ENCODE measurements around the gene VWA8. TPM values are rescaled to one million over a fixed set of nuclear protein-coding genes. Genes with fewer than 3 reads are reported as not detected.

The VWA8 gene
- total and polyA plus RNA-seq, 2 of the 8 experiments (the other 6 are each of a cell fraction or from before 2014, with no cell fraction given) = 5.9 to 19.6 TPM

DNA sequence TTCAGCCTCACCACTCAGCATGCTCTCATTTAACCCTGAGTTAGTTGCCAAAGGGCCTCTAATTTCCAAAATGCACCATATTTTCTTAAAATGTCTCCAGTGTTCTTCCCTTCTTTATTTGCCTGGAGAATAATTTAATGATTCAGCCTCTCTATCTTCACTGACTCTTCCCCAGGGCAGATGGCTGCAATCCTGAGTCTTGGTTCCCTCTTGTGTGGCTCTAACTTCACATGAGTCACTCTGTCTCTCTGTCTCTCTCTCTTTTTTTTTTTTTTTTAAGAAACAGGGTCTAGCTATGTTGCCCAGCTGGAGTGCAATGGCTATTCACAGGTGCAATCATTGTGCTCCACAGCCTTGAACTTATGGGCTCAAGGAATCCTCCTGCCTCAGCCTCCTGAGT lies 251.4 kb downstream of the VWA8 start:
- CTCF ChIA-PET (ENCODE audit: partially characterized antibody) = interaction anchor here (1.2 to 1.6 kb wide), 3 partner anchors 22 to 41 kb away, joined by 3 to 4 read pairs (median 3); no protein-coding TSS in a partner anchor
- TF ChIP-seq TEAD4 (IDR thresholded peaks at IDR 0.05; ENCODE audit: low read depth, low read length) (no peak), SIRT6 (IDR thresholded peaks at IDR 0.05; ENCODE audit: low read length) (no peak), RBBP5 (IDR thresholded peaks at IDR 0.05; ENCODE audit: borderline replicate concordance, low read depth, low read length) (no peak), PHF8 (conservative IDR thresholded peaks at IDR 0.05; ENCODE audit: low read depth, low read length) (no peak), HDAC6 (IDR thresholded peaks at IDR 0.05; ENCODE audit: low read depth, low read length) (no peak), TCF12 (IDR thresholded peaks at IDR 0.05; ENCODE audit: low read depth, low read length) (no peak), SIX5 (IDR thresholded peaks at IDR 0.05; ENCODE audit: low read depth, low read length) (no peak), GTF2F1 (IDR thresholded peaks at IDR 0.05; ENCODE audit: borderline replicate concordance, low read depth, low read length) (no peak), BACH1 (IDR thresholded peaks at IDR 0.05; ENCODE audit: low read length) (no peak), RNF2 (IDR thresholded peaks at IDR 0.05; ENCODE audit: borderline replicate concordance, low read depth, low read length, missing control alignments, poor library complexity, severe bottlenecking) (no peak), JUND (IDR thresholded peaks at IDR 0.05; ENCODE audit: low read length) (no peak)
- TF ChIP-seq, protein P1, sequence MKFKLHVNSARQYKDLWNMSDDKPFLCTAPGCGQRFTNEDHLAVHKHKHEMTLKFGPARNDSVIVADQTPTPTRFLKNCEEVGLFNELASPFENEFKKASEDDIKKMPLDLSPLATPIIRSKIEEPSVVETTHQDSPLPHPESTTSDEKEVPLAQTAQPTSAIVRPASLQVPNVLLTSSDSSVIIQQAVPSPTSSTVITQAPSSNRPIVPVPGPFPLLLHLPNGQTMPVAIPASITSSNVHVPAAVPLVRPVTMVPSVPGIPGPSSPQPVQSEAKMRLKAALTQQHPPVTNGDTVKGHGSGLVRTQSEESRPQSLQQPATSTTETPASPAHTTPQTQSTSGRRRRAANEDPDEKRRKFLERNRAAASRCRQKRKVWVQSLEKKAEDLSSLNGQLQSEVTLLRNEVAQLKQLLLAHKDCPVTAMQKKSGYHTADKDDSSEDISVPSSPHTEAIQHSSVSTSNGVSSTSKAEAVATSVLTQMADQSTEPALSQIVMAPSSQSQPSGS (IDR thresholded peaks at IDR 0.05; ENCODE audit: low read length) = no peak
- TF ChIP-seq, protein P2, sequence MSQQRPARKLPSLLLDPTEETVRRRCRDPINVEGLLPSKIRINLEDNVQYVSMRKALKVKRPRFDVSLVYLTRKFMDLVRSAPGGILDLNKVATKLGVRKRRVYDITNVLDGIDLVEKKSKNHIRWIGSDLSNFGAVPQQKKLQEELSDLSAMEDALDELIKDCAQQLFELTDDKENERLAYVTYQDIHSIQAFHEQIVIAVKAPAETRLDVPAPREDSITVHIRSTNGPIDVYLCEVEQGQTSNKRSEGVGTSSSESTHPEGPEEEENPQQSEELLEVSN (IDR thresholded peaks at IDR 0.05) = no peak

More for the DNA sequence above, 251.4 kb downstream of the VWA8 start:
- H3K18ac ChIP-seq (ENCODE audit: extremely low read depth, low read length) = no peak overlapping the region
- DNase-seq (ENCODE audit: low read depth in 1 of 2, low spot score in 2 of 2) (no peak), FAIRE-seq (no peak)
- H3K4me2 ChIP-seq (ENCODE audit: insufficient read depth in 1 of 2, low read depth in 2 of 2, low read length in 2 of 2) = no peak overlapping the region
- H3K27ac ChIP-seq (ENCODE audit: low read depth, low read length) = no peak overlapping the region
- no peak overlapping the region for H4K91ac ChIP-seq (replicated peaks; ENCODE audit: insufficient read length, low read length)
- H2BK20ac ChIP-seq (ENCODE audit: low read length) = no peak overlapping the region
- POLR2A ChIA-PET (ENCODE audit: partially characterized antibody) = interaction anchor here (0.8 kb wide), 1 partner anchor 13 kb away, joined by 5 read pairs; no protein-coding TSS in a partner anchor
- no peak overlapping the region for H3K56ac ChIP-seq (replicated peaks; ENCODE audit: insufficient read length, low read depth, low read length)
- no peak overlapping the region for H3K4ac ChIP-seq (replicated peaks; ENCODE audit: insufficient read length, low read depth, low read length)
- H2AK5ac ChIP-seq (ENCODE audit: low read depth, low read length) = no peak overlapping the region
- H3K9ac ChIP-seq (replicated peaks in 1 of 4; ENCODE audit: extremely low read depth in 1 of 4, low read depth in 3 of 4, low read length in 3 of 4) = no peak overlapping the region
- H2BK12ac ChIP-seq (ENCODE audit: low read depth, low read length) = no peak overlapping the region
- H4K20me1 ChIP-seq (replicated peaks in 1 of 2; ENCODE audit: control insufficient read depth in 1 of 2, insufficient read depth in 2 of 2, low read length in 2 of 2) = no peaks in the 10 kb centered on the region
- no peaks in the 10 kb centered on the region for H3K23me2 ChIP-seq (ENCODE audit: low read depth, low read length)
- no peaks in the 10 kb centered on the region for H3K79me1 ChIP-seq (ENCODE audit: low read depth, low read length)
- no peaks in the 10 kb centered on the region for H3K9me3 ChIP-seq (ENCODE audit: insufficient read depth in 2 of 2, low read depth in 1 of 2, low read length in 1 of 2)
- no peak overlapping the region for H2AFZ ChIP-seq (ENCODE audit: low read length)
- no peaks in the 10 kb centered on the region for H3K27me3 ChIP-seq (replicated peaks in 1 of 4; ENCODE audit: control insufficient read depth in 3 of 4, extremely low read depth in 1 of 4, insufficient read depth in 3 of 4, low read length in 3 of 4)
- no peak overlapping the region for H4K5ac ChIP-seq (ENCODE audit: insufficient read length, low read depth, low read length)
- H3K36me3 ChIP-seq (ENCODE audit: control insufficient read depth in 2 of 4, insufficient read depth in 4 of 4, low read length in 3 of 4) = no peaks in the 10 kb centered on the region
- no peak overlapping the region for H3K14ac ChIP-seq (ENCODE audit: insufficient read length)
- H3K23ac ChIP-seq (ENCODE audit: insufficient read length) = no peak overlapping the region
- H4K8ac ChIP-seq (ENCODE audit: extremely low read depth, insufficient read depth, low read length) = no peak overlapping the region
- no peak overlapping the region for H2BK120ac ChIP-seq (replicated peaks; ENCODE audit: low read depth, low read length)
- H2BK15ac ChIP-seq (ENCODE audit: low read length) = no peak overlapping the region
- H3K79me2 ChIP-seq (ENCODE audit: control insufficient read depth in 1 of 2, insufficient read depth in 2 of 2, low read length in 2 of 2) = no peaks in the 10 kb centered on the region
- H3K4me1 ChIP-seq (replicated peaks in 1 of 4; ENCODE audit: control insufficient read depth in 3 of 4, insufficient read depth in 4 of 4, low read length in 3 of 4) = no peaks in the 10 kb centered on the region
- no peak overlapping the region for H3K4me3 ChIP-seq (ENCODE audit: extremely low read depth in 1 of 4, insufficient read depth in 2 of 4, low read depth in 3 of 4, low read length in 4 of 4)
- no peak overlapping the region for H2BK5ac ChIP-seq (ENCODE audit: low read depth, low read length)
